Smooth muscle cell (in vitro differentiated cells): Measurements from ENCODE around the gene PKP4. TPM values are rescaled to one million over a fixed set of nuclear protein-coding genes. Genes with fewer than 3 reads are reported as not detected.
"Not testable (repeated sequence)": the region's sequence is repeated elsewhere in the genome, so short reads cannot be mapped to it uniquely, and the experiment has no call there.

Source experiments
- DNase-seq: peaks from one replicate; lab custom pipeline; 2025; ENCODE audit not compliant: unreplicated experiment; lab: John Stamatoyannopoulos, UW
- H2AFZ ChIP-seq: fragments of 200-600 bp; sonication (generic); 2 replicates; pipeline ENCODE4 v1.6.0; 2016; ENCODE audit warnings: antibody characterized with exemption, low read depth, mild to moderate bottlenecking
- H3F3A ChIP-seq: fragments of 200-600 bp; sonication (generic); 2 replicates; pipeline ENCODE4 v1.6.0; 2017; ENCODE audit warnings: antibody characterized with exemption, low read depth
- H3K27ac ChIP-seq: fragments of 200-600 bp; sonication (generic); 2 replicates; pipeline ENCODE4 v1.5.1; 2016; ENCODE audit warnings: low read depth, mild to moderate bottlenecking
- H3K27me3 ChIP-seq: fragments of 200-600 bp; sonication (generic); 2 replicates; pipeline ENCODE4 v1.6.1; 2016; ENCODE audit warnings: low read depth, mild to moderate bottlenecking
- H3K36me3 ChIP-seq: fragments of 200-600 bp; sonication (generic); 2 replicates; pipeline ENCODE4 v1.5.1; 2016; ENCODE audit warnings: low read depth
- H3K4me1 ChIP-seq: fragments of 200-600 bp; sonication (generic); 2 replicates; pipeline ENCODE4 v1.5.1; 2016; ENCODE audit warnings: low read depth
- H3K4me2 ChIP-seq: fragments of 200-600 bp; sonication (generic); 2 replicates; pipeline ENCODE4 v1.6.0; 2016; ENCODE audit warnings: mild to moderate bottlenecking
- H3K4me3 ChIP-seq: fragments of 200-600 bp; sonication (generic); 2 replicates; pipeline ENCODE4 v1.5.1; 2016; ENCODE audit warnings: mild to moderate bottlenecking
- H3K79me2 ChIP-seq: fragments of 200-600 bp; sonication (generic); 2 replicates; pipeline ENCODE4 v1.6.0; 2016; ENCODE audit warnings: low read depth, mild to moderate bottlenecking
- H3K9ac ChIP-seq: fragments of 200-600 bp; sonication (generic); 2 replicates; pipeline ENCODE4 v1.6.0; 2016; ENCODE audit warnings: low read depth
- H3K9me3 ChIP-seq: fragments of 200-600 bp; sonication (generic); replicated peaks from 2 replicates; pipeline ENCODE4 v1.5.1; 2016; ENCODE audit warnings: low read depth
- H4K20me1 ChIP-seq: fragments of 200-600 bp; sonication (generic); 2 replicates; pipeline ENCODE4 v1.6.0; 2016; ENCODE audit warnings: low read depth
- CTCF ChIP-seq: fragments of 200-600 bp; sonication (generic); IDR thresholded peaks from 2 replicates; pipeline ENCODE4 v1.5.1; 2017; ENCODE audit warnings: borderline replicate concordance, mild to moderate bottlenecking, antibody characterized with exemption; ENCODE audit not compliant: insufficient read depth, poor library complexity, severe bottlenecking
- WGBS: methylation state at CpG from one replicate; pipeline ENCODE4 v1.1.7; 2016; ENCODE audit warnings: low lambda C conversion rate; 5-methylcytosine and 5-hydroxymethylcytosine counted together
- polyA plus RNA-seq: library from polyadenylated mRNA; unstranded; fragments of >200 nt; fragmentation: Nextera tagmentation; extraction: Ambion mirVana; gene quantifications from 2 replicates; pipeline ENCODE4 v1.2.1, GENCODE V29; 2016
- total RNA-seq: library from RNA; depleted of rRNA; stranded (reverse); fragments of >200 nt; gene quantifications from 2 replicates; pipeline ENCODE4 v1.2.3, GENCODE V29; 2014

Gene PKP4
- total and polyA plus RNA-seq, 2 experiments from 2014 or later, result 2.4 to 14.0 TPM

GRCh38 chr2:158699323-158699722, 242.6 kb downstream of the PKP4 start:
- no peak for DNase-seq
- no peaks in the 10 kb centered on the region for H3K4me1 ChIP-seq
- H4K20me1 ChIP-seq, result no peaks in the 10 kb centered on the region
- H3F3A ChIP-seq, result no peaks in the 10 kb centered on the region
- no peaks in the 10 kb centered on the region for H3K79me2 ChIP-seq
- no peaks in the 10 kb centered on the region for H3K36me3 ChIP-seq
- 87% methylated on average over 6 of the region's 6 CpGs for WGBS
- no peak overlapping the region for H2AFZ ChIP-seq
- no peak for TF ChIP-seq CTCF
- no peaks in the 10 kb centered on the region for H3K27me3 ChIP-seq
- H3K27ac ChIP-seq, result no peak overlapping the region
- no peaks in the 10 kb centered on the region for H3K9me3 ChIP-seq
- H3K4me2 ChIP-seq, result no peak overlapping the region
- H3K9ac ChIP-seq, result no peak overlapping the region
- H3K4me3 ChIP-seq, result no peak overlapping the region

GRCh38 chr2:158701101-158701500, 244.3 kb downstream of the PKP4 start:
- TF ChIP-seq CTCF, result no peak
- no peaks in the 10 kb centered on the region for H3K4me1 ChIP-seq
- H3K27ac ChIP-seq, result no peak overlapping the region
- no peak overlapping the region for H3K9ac ChIP-seq
- H2AFZ ChIP-seq, result no peak overlapping the region
- H3K4me3 ChIP-seq, result no peak overlapping the region
- H3K36me3 ChIP-seq, result no peaks in the 10 kb centered on the region
- DNase-seq, result no peak
- H3K79me2 ChIP-seq, result no peaks in the 10 kb centered on the region
- no peak overlapping the region for H3K4me2 ChIP-seq
- H4K20me1 ChIP-seq, result no peaks in the 10 kb centered on the region
- WGBS, result 87% methylated on average over 3 of the region's 3 CpGs
- H3K27me3 ChIP-seq, result no peaks in the 10 kb centered on the region
- H3K9me3 ChIP-seq, result no peaks in the 10 kb centered on the region
- no peaks in the 10 kb centered on the region for H3F3A ChIP-seq

- Histone ChIP-seq H3F3A (no peaks in the 10 kb centered on the region), H3K9me3 (no peaks in the 10 kb centered on the region), H3K27ac (no peak overlapping the region), H3K4me2 (no peak overlapping the region), H3K27me3 (no peaks in the 10 kb centered on the region), H3K79me2 (no peaks in the 10 kb centered on the region), H3K4me1 (no peaks in the 10 kb centered on the region), H3K9ac (no peak overlapping the region), H4K20me1 (no peaks in the 10 kb centered on the region), H3K36me3 (no peaks in the 10 kb centered on the region), H3K4me3 (no peak overlapping the region), H2AFZ (no peak overlapping the region)
- no peak for TF ChIP-seq CTCF
- no peak for DNase-seq
- WGBS, result 82% methylated on average over 9 of the region's 9 CpGs
Measured at GRCh38 chr2:158702740-158703139, 246.0 kb downstream of the PKP4 start.

- H3K36me3 ChIP-seq, H2AFZ ChIP-seq, DNase-seq, H3K4me2 ChIP-seq, H3K27ac ChIP-seq, H3K9me3 ChIP-seq, H4K20me1 ChIP-seq, H3F3A ChIP-seq, H3K27me3 ChIP-seq, H3K4me1 ChIP-seq, H3K4me3 ChIP-seq, H3K79me2 ChIP-seq, H3K9ac ChIP-seq: not testable (repeated sequence)
- WGBS, result 85% methylated on average over 8 of the region's 8 CpGs
Measured at GRCh38 chr2:158704724-158705465, 248.1 kb downstream of the PKP4 start.
